Muscle layer of colon (tissue), 2 donors: ENCODE measurements around the gene SDHAF2.
A peak's percentile ranks its signal among the peaks of the same experiment; 100 is the strongest.
"Not testable (repeated sequence)": the region's sequence is repeated elsewhere in the genome, so short reads cannot be mapped to it uniquely, and the experiment has no call there.

Source experiments
- H3K27ac ChIP-seq: one replicate; pipeline ENCODE4 v1.7.0; 2013; ENCODE audit warnings: low read depth, mild to moderate bottlenecking, low read length, moderate library complexity
- H3K27me3 ChIP-seq, 2 donors: one replicate each; pipeline ENCODE4 v1.7.0; 2013; ENCODE audit warnings: low read length in 2 of 2, mild to moderate bottlenecking in 2 of 2; ENCODE audit not compliant: insufficient read depth in 2 of 2, control insufficient read depth in 1 of 2
- H3K36me3 ChIP-seq: one replicate; pipeline ENCODE4 v1.7.0; 2013; ENCODE audit warnings: mild to moderate bottlenecking, low read length; ENCODE audit not compliant: insufficient read depth
- H3K4me1 ChIP-seq: one replicate; pipeline ENCODE4 v1.7.0; 2013; ENCODE audit warnings: mild to moderate bottlenecking, low read length; ENCODE audit not compliant: insufficient read depth
- H3K4me3 ChIP-seq, 2 donors: one replicate each; pipeline ENCODE4 v1.7.0; 2013; ENCODE audit warnings: low read length in 2 of 2, low read depth in 1 of 2, mild to moderate bottlenecking in 1 of 2, moderate library complexity in 1 of 2
- H3K9ac ChIP-seq: one replicate; pipeline ENCODE4 v1.7.0; 2013; ENCODE audit warnings: low read length
- H3K9me3 ChIP-seq: one replicate; pipeline ENCODE4 v1.7.0; 2013; ENCODE audit warnings: mild to moderate bottlenecking, low read length
- donor health status: abdominal sarcoma.
- donor health status: Adenocarcinoma of cecum.

SDHAF2 gene

DNA sequence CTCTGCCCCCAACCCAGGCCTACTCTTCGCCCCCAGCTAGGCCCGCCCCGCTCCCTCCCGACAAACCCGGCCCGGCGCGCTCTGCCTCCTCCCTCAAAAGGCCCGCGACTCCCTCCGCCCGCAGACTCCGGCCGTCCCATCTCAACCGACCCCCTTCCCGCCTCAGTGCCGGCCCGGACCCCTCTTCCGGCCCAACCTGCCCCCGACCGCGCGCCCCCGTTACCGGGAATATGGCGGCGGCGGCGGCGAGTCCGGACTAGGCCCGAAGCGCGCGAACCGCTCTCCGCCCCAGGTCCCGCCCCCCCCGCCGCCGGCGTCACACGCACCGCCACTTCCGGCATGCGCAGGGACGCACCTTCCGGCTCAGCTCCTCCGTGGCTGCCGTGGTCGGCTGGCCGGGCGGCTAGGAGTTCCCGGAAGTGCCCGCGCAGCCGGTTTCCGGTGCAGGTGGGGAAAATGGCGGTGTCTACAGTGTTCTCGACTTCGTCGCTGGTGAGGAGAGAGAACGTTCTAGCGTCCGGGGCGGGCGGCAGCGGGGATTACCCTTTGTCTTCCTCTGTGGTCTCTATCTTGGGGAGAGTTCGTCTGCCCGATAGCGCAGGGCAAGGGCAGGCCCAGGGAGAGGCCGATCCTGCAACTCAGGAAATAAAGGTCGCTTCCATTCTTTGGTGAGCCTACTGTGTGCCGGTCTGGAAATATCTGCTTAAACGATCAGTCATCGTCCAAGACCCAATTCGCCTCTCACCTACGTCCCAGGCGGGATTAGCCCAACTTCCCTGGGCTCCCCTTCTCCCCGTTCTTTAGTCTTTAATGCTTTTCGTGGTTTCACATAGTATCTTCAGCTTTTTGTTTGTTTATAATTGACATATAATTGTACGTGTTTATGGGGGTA, at the start of gene SDHAF2, which contains the start of gene CPSF7:
TSS of gene SDHAF2 (plus strand) at position 434 of the 892 bp plus-strand sequence. CDS start at position 457, 23 bp downstream.
TSS of gene CPSF7 (minus strand) at position 285 of the 892 bp plus-strand sequence. CDS start 740 bp downstream, outside the sequence.
- H3K9me3 ChIP-seq, result no peaks in the 10 kb centered on the region
- H3K27me3 ChIP-seq, result no peaks in the 10 kb centered on the region
- H3K4me3 ChIP-seq, result peak within 1 kb of the TSS; percentile 39 to 95
- peak within 1 kb of the TSS; percentile 94 for H3K9ac ChIP-seq
- H3K27ac ChIP-seq, result peak within 1 kb of the TSS; percentile 69
- H3K36me3 ChIP-seq, result peaks cover 40% of the 10 kb centered on the region
- peaks cover 36% of the 10 kb centered on the region for H3K4me1 ChIP-seq

DNA sequence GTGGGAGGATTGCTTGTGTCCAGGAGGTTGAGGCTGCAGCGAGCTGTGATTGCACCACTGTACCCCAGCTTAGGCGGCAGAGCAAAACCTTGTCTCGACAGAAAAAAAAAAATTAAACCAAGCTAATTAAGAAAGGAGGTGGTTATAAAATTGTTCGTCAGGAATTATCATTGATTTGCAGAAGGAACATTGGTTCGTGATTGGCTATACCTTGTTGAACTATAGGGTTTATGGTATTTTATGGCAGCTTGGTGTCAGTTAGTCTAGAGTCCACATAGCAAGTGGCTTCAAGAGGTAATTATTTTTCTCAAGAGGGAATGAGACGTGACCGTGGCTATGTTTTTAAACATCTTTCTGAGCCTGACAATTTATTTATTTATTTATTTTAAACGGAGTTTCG, 49.0 kb upstream of the SDHAF2 start:
- H3K36me3 ChIP-seq, result no peaks in the 10 kb centered on the region
- H3K9me3 ChIP-seq, result no peaks in the 10 kb centered on the region
- peaks cover 4% of the 10 kb centered on the region for H3K4me1 ChIP-seq
- H3K9ac ChIP-seq, result no peak overlapping the region
- H3K27me3 ChIP-seq, result no peaks in the 10 kb centered on the region
- no peak overlapping the region for H3K27ac ChIP-seq
- H3K4me3 ChIP-seq, result no peak overlapping the region

DNA sequence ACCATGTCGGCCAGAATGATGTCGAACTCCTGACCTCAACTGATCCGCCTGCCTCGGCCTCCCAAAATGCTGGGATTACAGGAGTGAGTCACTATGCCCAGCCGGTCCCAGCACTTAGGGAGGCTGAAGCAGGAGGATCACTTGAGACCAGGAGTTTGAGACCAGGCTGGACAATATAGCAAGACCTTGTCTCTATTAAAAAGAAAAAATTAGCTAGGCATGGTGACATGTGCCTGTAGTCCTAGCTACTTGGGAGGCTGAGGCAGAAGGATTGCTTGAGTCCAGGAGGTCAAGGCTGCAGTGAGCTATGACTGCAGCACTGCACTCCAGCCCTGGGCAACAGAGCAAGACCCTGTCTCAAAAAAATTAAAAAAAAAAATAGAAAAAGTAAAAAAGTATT, 46.1 kb upstream of the SDHAF2 start:
- H3K36me3 ChIP-seq, H3K4me3 ChIP-seq, H3K27me3 ChIP-seq, H3K4me1 ChIP-seq, H3K9ac ChIP-seq, H3K27ac ChIP-seq, H3K9me3 ChIP-seq: not testable (repeated sequence)

DNA sequence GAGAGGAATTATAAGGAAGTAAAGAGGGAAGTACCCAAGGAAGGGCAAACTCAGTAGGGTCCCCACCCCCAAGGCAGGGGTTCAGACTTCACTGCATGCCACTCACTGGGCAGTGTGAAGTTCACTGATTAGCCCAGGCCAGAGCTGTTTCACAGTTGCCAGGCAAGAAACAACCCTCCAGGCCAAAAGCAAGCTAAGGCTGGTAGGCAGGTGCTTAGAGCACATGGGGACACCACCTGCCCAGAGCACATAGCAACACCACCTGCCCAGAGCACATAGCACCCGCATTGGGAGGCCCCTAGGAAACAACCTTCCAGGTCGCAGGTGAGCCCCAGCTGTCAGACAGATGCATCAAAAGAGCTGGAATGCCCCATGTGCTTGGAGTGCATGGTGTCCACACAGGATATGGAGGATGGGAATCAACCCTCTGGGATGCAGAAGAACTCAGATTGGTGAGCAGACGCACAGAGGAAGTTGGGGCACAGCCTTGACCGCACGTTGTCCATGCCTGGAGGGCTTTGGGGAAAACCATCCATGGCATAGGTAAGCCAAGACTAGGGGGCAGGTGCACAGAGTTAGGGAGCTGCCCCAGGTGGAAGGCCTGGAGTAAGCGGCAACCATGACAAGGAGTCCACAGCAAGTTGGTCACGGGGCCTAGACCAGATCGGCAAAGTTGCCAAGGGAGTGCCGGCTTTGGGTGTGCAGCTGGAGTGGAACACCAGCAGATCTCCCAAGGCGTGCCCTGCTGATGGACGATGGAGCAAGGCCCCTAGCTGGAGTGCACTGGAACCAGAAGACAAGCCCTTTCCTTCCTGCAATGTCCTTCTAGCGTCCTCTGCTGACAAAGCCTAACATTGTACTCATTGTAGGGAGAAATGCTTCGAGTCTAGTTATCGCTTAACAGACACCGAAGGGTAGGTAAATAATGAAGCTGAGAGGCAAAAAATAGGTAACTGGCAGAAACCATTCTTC, 45.4 kb upstream of the SDHAF2 start:
- Histone ChIP-seq H3K27me3 (no peaks in the 10 kb centered on the region), H3K4me3 (no peak overlapping the region), H3K9me3 (no peaks in the 10 kb centered on the region), H3K9ac (no peak overlapping the region), H3K36me3 (no peaks in the 10 kb centered on the region), H3K4me1 (peaks cover 4% of the 10 kb centered on the region), H3K27ac (no peak overlapping the region)

DNA sequence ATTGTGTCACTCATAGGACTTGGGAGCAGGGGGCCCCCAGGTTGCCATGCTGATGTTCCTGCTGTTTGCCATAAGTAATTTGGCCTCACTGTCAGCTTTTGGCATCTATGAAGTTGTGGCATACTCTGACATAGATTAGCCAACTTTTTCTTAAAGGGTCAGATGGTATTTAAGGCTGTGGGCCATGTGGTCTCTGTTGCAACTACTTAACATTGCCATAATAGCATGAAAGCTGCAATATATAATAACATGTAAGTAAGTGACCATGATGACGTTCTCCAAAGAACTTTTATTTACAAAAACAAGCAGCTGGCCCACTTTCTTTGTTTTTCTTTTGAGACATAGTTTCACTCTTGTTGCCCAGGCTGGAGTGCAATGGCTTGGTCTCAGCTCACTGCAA, 39.8 kb upstream of the SDHAF2 start:
- peaks cover 10% of the 10 kb centered on the region for H3K36me3 ChIP-seq
- H3K27me3 ChIP-seq, result no peaks in the 10 kb centered on the region
- H3K9me3 ChIP-seq, result no peaks in the 10 kb centered on the region
- H3K4me1 ChIP-seq, result peaks cover 17% of the 10 kb centered on the region
- H3K4me3 ChIP-seq, result no peak overlapping the region
- H3K9ac ChIP-seq, result no peak overlapping the region
- no peak overlapping the region for H3K27ac ChIP-seq

DNA sequence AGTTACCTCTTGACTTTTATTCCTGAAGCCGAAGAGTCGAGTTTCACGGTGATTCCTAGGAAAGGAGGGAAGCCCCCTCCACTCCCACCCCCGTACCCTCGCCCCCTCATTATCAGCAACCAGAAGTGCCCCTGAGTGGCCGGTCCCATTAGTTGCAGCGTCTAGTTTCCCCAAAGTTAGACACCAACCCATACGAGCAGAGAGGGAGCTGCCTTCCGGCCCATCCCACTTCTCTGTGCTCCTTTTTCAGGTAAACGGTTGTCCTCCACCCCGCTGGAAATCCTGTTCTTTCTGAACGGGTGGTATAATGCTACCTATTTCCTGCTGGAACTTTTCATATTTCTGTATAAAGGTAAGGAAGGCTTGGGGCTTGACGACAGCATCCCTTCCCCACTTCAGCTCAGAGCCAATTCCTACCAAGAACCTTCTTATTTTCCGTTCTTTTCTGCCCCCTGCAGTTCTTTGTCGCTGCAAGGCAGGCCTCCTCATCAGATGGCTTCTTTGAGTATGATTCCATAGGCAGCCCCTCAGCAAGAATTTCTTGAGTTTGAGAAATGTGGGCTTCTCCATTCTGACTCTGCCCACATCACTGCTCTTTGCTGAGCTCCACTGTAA, 36.8 kb upstream of the SDHAF2 start:
- H3K27ac ChIP-seq, result peak overlapping the region; percentile 76
- H3K9ac ChIP-seq, result peak overlapping the region; percentile 88
- H3K36me3 ChIP-seq, result peaks cover 16% of the 10 kb centered on the region
- H3K9me3 ChIP-seq, result no peaks in the 10 kb centered on the region
- H3K4me3 ChIP-seq, result peak overlapping the region; percentile 79 to 97
- H3K4me1 ChIP-seq, result peaks cover 13% of the 10 kb centered on the region
- no peaks in the 10 kb centered on the region for H3K27me3 ChIP-seq

DNA sequence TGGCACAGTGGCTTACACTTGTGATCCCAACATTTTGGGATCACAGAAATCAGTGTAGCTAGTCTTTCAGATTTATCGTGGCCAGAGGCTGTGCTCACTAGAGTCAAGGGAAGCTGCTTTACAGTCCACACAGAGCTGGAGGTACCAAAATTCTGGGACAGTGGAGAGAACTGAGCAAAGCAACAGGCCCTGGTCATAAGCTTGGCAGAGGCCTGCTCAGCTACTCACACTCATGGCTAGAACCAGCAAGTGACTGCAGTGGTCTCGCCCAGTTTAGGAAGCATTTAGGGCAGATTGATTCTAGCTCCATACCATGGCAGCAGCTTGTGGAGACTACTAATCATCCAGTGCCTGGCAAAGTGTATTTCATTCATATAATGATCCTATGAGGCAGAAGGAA, 28.8 kb upstream of the SDHAF2 start:
- no peak overlapping the region for H3K27ac ChIP-seq
- H3K4me1 ChIP-seq, result no peaks in the 10 kb centered on the region
- H3K9ac ChIP-seq, result no peak overlapping the region
- no peaks in the 10 kb centered on the region for H3K9me3 ChIP-seq
- H3K36me3 ChIP-seq, result peaks cover 58% of the 10 kb centered on the region
- no peak overlapping the region for H3K4me3 ChIP-seq
- no peaks in the 10 kb centered on the region for H3K27me3 ChIP-seq

DNA sequence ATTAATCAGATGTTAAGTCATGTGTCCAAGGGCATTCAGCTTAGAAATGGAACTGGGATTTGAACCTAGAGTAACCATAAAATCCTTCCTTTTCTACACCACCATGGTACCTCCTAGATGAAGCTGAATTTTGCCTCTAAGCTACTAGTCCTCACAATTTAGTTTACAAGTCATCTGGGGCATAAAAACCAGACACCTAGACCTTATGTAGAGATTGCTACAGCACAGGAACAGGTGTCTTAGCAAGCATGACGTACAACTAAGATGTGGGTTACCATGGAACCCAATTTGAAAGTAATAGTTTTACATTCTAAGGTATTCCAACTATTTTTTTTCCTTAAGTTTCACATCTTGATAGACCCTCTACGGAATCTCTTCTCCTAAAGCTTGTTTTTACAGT, 28.4 kb upstream of the SDHAF2 start:
- H3K27me3 ChIP-seq, result no peaks in the 10 kb centered on the region
- H3K36me3 ChIP-seq, result peaks cover 61% of the 10 kb centered on the region
- no peak overlapping the region for H3K4me3 ChIP-seq
- H3K9me3 ChIP-seq, result no peaks in the 10 kb centered on the region
- no peak overlapping the region for H3K27ac ChIP-seq
- no peak overlapping the region for H3K9ac ChIP-seq
- no peaks in the 10 kb centered on the region for H3K4me1 ChIP-seq

DNA sequence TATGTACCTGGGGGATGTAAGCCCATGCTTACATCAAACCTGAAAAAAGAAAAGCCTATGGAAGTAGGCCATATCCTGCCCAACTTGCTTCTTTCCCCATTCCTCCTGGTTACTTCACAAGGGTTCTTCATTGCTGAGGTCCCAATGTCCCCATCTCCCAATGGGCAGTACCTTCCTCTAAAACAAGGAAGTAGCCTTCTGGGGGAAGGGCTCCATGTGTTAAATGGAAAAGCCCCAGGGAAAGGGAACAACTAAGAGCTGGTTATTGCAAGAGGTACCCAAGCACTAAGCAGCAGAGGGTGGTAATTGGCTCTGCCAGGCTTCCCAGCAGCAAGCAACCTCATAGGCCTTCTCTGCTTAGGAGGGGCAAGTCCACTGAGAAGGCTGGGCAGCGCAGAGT, 26.3 kb upstream of the SDHAF2 start:
- Histone ChIP-seq H3K4me3 (no peak overlapping the region), H3K27me3 (no peaks in the 10 kb centered on the region), H3K9me3 (no peaks in the 10 kb centered on the region), H3K4me1 (no peaks in the 10 kb centered on the region), H3K36me3 (peaks cover 69% of the 10 kb centered on the region), H3K9ac (no peak overlapping the region), H3K27ac (no peak overlapping the region)

DNA sequence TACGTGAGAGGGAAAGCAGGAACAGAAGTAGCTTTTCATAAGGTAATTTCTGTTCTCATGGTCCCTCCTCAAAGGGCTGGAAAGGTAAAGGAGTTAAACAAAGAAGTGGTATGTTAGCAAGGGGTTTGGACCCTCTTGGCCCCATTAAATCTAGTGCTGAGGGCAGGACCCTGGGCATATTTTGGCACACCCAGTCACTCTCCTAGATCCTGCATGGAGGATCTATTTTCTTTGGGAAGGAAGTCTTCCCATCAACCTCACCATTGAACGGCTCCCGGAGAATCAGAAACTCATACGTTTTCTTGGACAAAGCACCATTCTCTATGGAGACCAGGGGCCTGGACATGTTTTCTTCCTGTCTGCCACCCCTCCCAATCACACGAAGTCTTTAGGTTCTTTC, 25.8 kb upstream of the SDHAF2 start:
- H3K4me3 ChIP-seq, result no peak overlapping the region
- no peak overlapping the region for H3K27ac ChIP-seq
- H3K27me3 ChIP-seq, result no peaks in the 10 kb centered on the region
- H3K36me3 ChIP-seq, result peaks cover 68% of the 10 kb centered on the region
- no peaks in the 10 kb centered on the region for H3K9me3 ChIP-seq
- no peak overlapping the region for H3K9ac ChIP-seq
- no peaks in the 10 kb centered on the region for H3K4me1 ChIP-seq

DNA sequence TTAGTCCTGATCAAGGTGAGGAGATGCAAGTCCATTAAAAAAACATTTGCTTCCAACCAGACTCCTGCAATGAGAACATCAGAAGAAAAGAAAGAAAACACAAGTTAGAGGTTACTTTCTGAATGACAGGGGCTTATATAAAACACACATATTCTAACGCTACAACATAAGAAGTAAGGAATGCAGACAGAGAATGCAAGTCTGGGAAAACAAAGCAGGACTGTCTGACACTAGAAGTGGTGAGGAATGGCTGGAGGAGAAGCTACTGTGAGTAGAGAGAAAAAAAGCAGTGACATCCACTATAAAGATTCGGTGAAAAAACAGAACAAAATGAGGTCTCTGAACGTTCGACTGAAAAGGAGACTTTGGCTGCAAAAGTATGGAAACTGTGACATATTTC, 25.3 kb upstream of the SDHAF2 start:
- Histone ChIP-seq H3K4me1 (no peaks in the 10 kb centered on the region), H3K36me3 (peaks cover 72% of the 10 kb centered on the region), H3K9me3 (no peaks in the 10 kb centered on the region), H3K9ac (no peak overlapping the region), H3K4me3 (no peak overlapping the region), H3K27me3 (no peaks in the 10 kb centered on the region), H3K27ac (no peak overlapping the region)
